Smooth muscle cell (in vitro differentiated cells): ENCODE measurements around the gene FITM1. TPM values are rescaled to one million over a fixed set of nuclear protein-coding genes. Genes with fewer than 3 reads are reported as not detected.

Source experiments
- DNase-seq: peaks from one replicate; lab custom pipeline; 2025; ENCODE audit not compliant: unreplicated experiment; lab: John Stamatoyannopoulos, UW
- H2AFZ ChIP-seq: fragments of 200-600 bp; sonication (generic); 2 replicates; pipeline ENCODE4 v1.6.0; 2016; ENCODE audit warnings: antibody characterized with exemption, low read depth, mild to moderate bottlenecking
- H3F3A ChIP-seq: fragments of 200-600 bp; sonication (generic); 2 replicates; pipeline ENCODE4 v1.6.0; 2017; ENCODE audit warnings: antibody characterized with exemption, low read depth
- H3K27ac ChIP-seq: fragments of 200-600 bp; sonication (generic); 2 replicates; pipeline ENCODE4 v1.5.1; 2016; ENCODE audit warnings: low read depth, mild to moderate bottlenecking
- H3K27me3 ChIP-seq: fragments of 200-600 bp; sonication (generic); 2 replicates; pipeline ENCODE4 v1.6.1; 2016; ENCODE audit warnings: low read depth, mild to moderate bottlenecking
- H3K36me3 ChIP-seq: fragments of 200-600 bp; sonication (generic); 2 replicates; pipeline ENCODE4 v1.5.1; 2016; ENCODE audit warnings: low read depth
- H3K4me1 ChIP-seq: fragments of 200-600 bp; sonication (generic); 2 replicates; pipeline ENCODE4 v1.5.1; 2016; ENCODE audit warnings: low read depth
- H3K4me2 ChIP-seq: fragments of 200-600 bp; sonication (generic); 2 replicates; pipeline ENCODE4 v1.6.0; 2016; ENCODE audit warnings: mild to moderate bottlenecking
- H3K4me3 ChIP-seq: fragments of 200-600 bp; sonication (generic); 2 replicates; pipeline ENCODE4 v1.5.1; 2016; ENCODE audit warnings: mild to moderate bottlenecking
- H3K79me2 ChIP-seq: fragments of 200-600 bp; sonication (generic); 2 replicates; pipeline ENCODE4 v1.6.0; 2016; ENCODE audit warnings: low read depth, mild to moderate bottlenecking
- H3K9ac ChIP-seq: fragments of 200-600 bp; sonication (generic); 2 replicates; pipeline ENCODE4 v1.6.0; 2016; ENCODE audit warnings: low read depth
- H3K9me3 ChIP-seq: fragments of 200-600 bp; sonication (generic); replicated peaks from 2 replicates; pipeline ENCODE4 v1.5.1; 2016; ENCODE audit warnings: low read depth
- H4K20me1 ChIP-seq: fragments of 200-600 bp; sonication (generic); 2 replicates; pipeline ENCODE4 v1.6.0; 2016; ENCODE audit warnings: low read depth
- CTCF ChIP-seq: fragments of 200-600 bp; sonication (generic); IDR thresholded peaks from 2 replicates; pipeline ENCODE4 v1.5.1; 2017; ENCODE audit warnings: borderline replicate concordance, mild to moderate bottlenecking, antibody characterized with exemption; ENCODE audit not compliant: insufficient read depth, poor library complexity, severe bottlenecking
- WGBS: methylation state at CpG from one replicate; pipeline ENCODE4 v1.1.7; 2016; ENCODE audit warnings: low lambda C conversion rate; 5-methylcytosine and 5-hydroxymethylcytosine counted together
- polyA plus RNA-seq: library from polyadenylated mRNA; unstranded; fragments of >200 nt; fragmentation: Nextera tagmentation; extraction: Ambion mirVana; gene quantifications from 2 replicates; pipeline ENCODE4 v1.2.1, GENCODE V29; 2016
- total RNA-seq: library from RNA; depleted of rRNA; stranded (reverse); fragments of >200 nt; gene quantifications from 2 replicates; pipeline ENCODE4 v1.2.3, GENCODE V29; 2014

Gene FITM1
- total and polyA plus RNA-seq, 2 experiments from 2014 or later, result 0.31 TPM; not detected in 1

- no peak overlapping the region for H3K27ac ChIP-seq
- no peaks in the 10 kb centered on the region for H3K36me3 ChIP-seq
- H3K4me1 ChIP-seq, result no peaks in the 10 kb centered on the region
- H4K20me1 ChIP-seq, result no peaks in the 10 kb centered on the region
- H3K9ac ChIP-seq, result no peak overlapping the region
- H3K79me2 ChIP-seq, result no peaks in the 10 kb centered on the region
- TF ChIP-seq CTCF, result no peak
- H3K9me3 ChIP-seq, result no peaks in the 10 kb centered on the region
- 89% methylated on average over 12 of the region's 12 CpGs for WGBS
- no peak for DNase-seq
- H3K4me2 ChIP-seq, result no peak overlapping the region
- no peaks in the 10 kb centered on the region for H3F3A ChIP-seq
- no peaks in the 10 kb centered on the region for H3K27me3 ChIP-seq
- H3K4me3 ChIP-seq, result no peak overlapping the region
- H2AFZ ChIP-seq, result no peak overlapping the region
These were observed 48.1 kb downstream of the FITM1 start for GRCh38 chr14:24178399-24179178.

GRCh38 chr14:24179294-24179960 is 49.0 kb downstream of the FITM1 start:
- WGBS, result 97% methylated on average over 14 of the region's 14 CpGs
- H3K4me1 ChIP-seq, result no peaks in the 10 kb centered on the region
- H3K79me2 ChIP-seq, result no peaks in the 10 kb centered on the region
- no peaks in the 10 kb centered on the region for H3K36me3 ChIP-seq
- no peaks in the 10 kb centered on the region for H3K27me3 ChIP-seq
- H3K4me2 ChIP-seq, result no peak overlapping the region
- no peak for DNase-seq
- no peaks in the 10 kb centered on the region for H3K9me3 ChIP-seq
- no peaks in the 10 kb centered on the region for H3F3A ChIP-seq
- H3K27ac ChIP-seq, result no peak overlapping the region
- no peak overlapping the region for H3K9ac ChIP-seq
- H2AFZ ChIP-seq, result no peak overlapping the region
- H3K4me3 ChIP-seq, result no peak overlapping the region
- no peak for TF ChIP-seq CTCF
- H4K20me1 ChIP-seq, result no peaks in the 10 kb centered on the region

GRCh38 chr14:24179961-24180796 is 49.7 kb downstream of the FITM1 start:
- no peaks in the 10 kb centered on the region for H3K4me1 ChIP-seq
- WGBS, result 92% methylated on average over 18 of the region's 18 CpGs
- TF ChIP-seq CTCF, result no peak
- H3K9ac ChIP-seq, result no peak overlapping the region
- no peak overlapping the region for H3K4me3 ChIP-seq
- no peaks in the 10 kb centered on the region for H4K20me1 ChIP-seq
- no peak for DNase-seq
- no peaks in the 10 kb centered on the region for H3K36me3 ChIP-seq
- H3F3A ChIP-seq, result no peaks in the 10 kb centered on the region
- H3K27ac ChIP-seq, result no peak overlapping the region
- H3K79me2 ChIP-seq, result no peaks in the 10 kb centered on the region
- no peaks in the 10 kb centered on the region for H3K27me3 ChIP-seq
- no peaks in the 10 kb centered on the region for H3K9me3 ChIP-seq
- no peak overlapping the region for H2AFZ ChIP-seq
- no peak overlapping the region for H3K4me2 ChIP-seq
